ENCODE data around the gene ZDHHC8. TPM values are rescaled to one million over a fixed set of nuclear protein-coding genes. Genes with fewer than 3 reads are reported as not detected.
"Not testable (repeated sequence)": the region's sequence is repeated elsewhere in the genome, so short reads cannot be mapped to it uniquely, and the experiment has no call there.

Gene ZDHHC8
- total RNA-seq, 1 experiment from 2014 or later, result 7.8 TPM

DNA sequence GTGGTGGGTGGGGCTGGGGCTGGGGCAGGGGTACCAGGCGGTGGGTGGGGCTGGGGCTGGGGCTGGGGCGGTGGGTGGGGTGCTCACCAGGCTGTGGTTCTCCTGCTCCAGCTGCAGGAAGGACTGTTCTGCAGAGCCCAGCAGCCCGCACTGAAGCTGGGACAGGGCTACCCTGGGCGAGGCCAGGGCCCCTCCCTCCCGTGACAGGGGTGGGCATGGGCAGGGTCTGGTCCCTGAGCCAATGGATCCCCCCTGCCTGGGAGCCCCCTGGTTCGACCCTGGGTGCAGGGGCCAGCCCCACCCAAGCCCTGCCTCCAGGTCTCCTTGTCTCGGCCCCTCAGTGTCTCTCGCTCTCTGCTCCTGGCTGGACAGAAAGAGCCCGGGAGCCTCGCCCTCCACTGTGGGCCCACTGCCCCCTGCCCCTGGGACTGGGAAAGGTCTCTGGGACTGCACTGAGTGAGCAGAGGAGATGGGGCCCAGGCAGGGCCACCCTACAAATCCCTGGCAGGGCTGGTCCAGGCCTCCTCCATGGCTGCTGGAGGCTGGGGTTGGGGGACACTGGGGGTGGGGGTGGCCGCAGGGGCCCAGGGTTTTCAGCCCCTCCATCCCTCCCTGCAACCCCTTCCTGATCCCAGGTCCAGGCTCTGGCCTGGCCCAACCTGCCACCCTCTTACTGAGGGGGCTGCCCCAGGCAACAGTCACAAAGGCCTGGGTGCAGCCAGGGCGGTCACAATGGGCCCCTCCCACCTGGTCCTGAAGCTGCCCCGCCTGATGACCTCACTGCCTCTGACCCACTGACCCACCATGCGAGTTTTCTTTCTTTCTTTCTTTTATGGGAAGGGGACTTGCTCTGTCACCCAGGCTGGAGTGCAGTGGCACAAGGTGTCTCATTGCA, 19.0 kb downstream of the ZDHHC8 start, which contains the start of gene CCDC188:
Gene CCDC188, minus strand, starts transcription at position 675 of the 895 bp plus-strand sequence. Its CDS starts 69 bp downstream, at position 606.
- no peak for DNase-seq (ENCODE audit: low spot score)
- in situ Hi-C loops (cut with HindIII; ENCODE audit: low sequenced_read_pairs), result no loop called here

DNA sequence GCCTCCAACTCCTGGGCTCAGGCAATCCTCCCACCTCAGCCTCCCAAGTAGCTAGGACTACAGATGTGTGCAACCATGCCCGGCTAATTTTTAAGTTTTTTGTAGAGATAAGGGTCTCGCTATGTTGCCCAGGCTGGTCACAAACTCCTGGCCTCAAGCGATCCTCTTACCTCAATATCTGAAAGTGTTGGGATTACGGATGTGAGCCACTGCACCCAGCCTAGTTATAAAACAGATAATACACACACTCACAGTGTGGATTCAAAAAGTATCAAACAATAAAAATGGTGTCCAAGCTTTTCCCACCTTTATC, 19.6 kb downstream of the ZDHHC8 start:
- in situ Hi-C loops (cut with HindIII; ENCODE audit: low sequenced_read_pairs), result no loop called here
- DNase-seq (ENCODE audit: low spot score), result no peak

DNA sequence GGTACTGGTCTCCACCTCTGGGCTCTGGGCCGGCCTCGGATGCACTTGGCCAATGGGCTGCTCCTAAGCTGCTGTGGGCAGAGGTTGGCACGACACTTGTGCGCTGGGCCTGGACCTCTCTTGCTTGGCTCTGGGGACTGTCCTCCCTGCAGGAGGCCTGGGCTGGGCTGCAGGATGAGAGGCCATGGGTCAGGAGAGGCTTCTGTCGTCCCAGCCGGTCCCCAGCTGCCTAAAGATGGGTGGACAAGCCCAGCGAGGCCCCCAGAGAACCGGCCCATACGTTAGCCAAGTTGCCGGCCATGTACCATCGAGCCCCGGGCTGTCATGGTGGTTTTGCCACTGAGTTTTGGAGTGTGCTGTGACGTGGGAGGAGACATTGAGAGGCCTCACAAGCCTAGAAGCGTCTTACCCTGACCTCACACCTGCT, 20.9 kb downstream of the ZDHHC8 start:
- in situ Hi-C loops (cut with HindIII; ENCODE audit: low sequenced_read_pairs), result no loop called here
- no peak for DNase-seq (ENCODE audit: low spot score)

DNA sequence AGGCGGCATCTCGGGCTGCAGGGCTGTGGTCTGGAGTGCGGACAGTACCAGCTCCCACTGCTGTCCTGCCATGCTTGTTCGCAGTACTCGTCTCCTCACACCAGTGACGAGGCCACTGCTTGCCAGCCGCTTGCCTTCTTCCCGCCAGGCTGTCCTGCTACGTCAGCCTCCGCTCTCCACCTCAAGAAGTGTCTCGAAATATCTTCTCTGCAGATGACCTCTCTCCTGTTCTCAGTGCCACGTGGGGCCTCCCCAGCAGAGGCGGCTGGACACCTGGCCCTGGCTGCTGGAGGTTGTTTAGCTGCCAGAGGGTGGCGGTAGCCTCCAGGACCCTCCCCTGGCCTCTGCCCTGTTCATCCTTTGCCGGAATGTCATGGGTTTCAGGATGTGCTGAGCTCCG, 22.3 kb downstream of the ZDHHC8 start:
- in situ Hi-C loops (cut with HindIII; ENCODE audit: low sequenced_read_pairs), result no loop called here
- DNase-seq (ENCODE audit: low spot score), result peak; percentile 56

DNA sequence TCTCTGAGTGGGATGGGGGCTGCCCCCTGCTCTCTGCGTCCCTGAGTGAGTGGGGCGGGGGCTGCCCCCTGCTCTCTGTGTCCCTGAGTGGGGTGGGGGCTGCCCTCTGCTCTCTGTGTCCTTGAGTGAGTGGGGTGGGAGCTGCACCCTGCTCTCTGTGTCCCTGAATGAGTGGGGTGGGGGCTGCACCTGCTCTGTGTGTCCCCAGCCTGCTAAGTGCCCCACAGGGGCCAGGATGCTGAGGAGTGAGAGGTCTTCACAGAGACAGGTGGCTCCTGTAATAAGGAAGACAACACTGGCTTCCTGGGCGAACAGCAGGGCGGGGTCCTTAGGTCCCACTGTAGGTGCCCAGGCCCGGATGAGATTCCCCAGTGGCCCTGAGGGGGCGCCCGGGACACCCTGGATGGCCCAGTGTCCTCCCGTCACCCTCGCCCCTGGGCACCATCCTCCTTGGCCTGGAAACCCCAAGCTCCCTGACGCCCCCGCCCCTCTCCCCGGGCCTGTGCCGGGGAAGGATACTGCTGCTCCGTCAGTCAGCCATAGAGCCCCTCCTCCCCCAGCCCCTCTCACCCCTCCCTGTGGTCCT, 23.1 kb downstream of the ZDHHC8 start:
- in situ Hi-C loops (cut with HindIII; ENCODE audit: low sequenced_read_pairs), result no loop called here
- DNase-seq (ENCODE audit: low spot score), result no peak

DNA sequence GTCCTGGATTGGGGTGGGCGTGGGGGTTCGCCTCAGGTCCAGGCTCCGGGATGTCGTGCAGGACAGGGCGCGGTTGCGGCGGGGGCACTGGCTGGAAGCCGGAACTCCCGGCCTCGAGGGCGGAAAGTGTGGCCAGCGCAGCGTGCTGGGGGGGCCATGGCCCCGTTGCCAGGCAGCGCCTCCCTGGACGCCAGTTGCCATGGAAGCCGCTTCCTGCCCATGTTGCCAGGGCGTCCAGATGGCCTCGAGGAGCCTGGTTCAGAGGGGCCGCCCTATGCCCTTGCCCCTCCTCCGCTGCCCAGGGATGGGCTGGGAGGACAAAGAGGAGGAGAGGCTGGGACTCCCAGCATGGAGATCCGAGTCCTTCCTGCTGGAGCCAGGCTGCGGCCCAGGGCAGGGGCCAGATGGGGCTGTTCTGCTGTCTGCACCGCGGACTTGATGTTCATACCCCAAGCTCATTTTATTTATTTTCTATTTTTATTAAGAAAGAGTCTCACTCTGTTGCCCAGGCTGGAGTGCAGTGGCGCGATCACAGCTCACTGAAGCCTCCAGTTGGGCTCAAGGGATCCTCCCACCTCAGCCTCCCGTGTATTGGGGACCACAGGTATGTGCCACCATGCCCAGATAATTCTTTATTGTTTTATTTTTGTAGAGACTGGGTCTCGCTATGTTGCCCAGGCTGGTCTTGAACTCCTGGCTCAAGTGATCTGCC, 23.9 kb downstream of the ZDHHC8 start:
- DNase-seq (ENCODE audit: low spot score), result peak; percentile 89
- in situ Hi-C loops (cut with HindIII; ENCODE audit: low sequenced_read_pairs), result no loop called here

DNA sequence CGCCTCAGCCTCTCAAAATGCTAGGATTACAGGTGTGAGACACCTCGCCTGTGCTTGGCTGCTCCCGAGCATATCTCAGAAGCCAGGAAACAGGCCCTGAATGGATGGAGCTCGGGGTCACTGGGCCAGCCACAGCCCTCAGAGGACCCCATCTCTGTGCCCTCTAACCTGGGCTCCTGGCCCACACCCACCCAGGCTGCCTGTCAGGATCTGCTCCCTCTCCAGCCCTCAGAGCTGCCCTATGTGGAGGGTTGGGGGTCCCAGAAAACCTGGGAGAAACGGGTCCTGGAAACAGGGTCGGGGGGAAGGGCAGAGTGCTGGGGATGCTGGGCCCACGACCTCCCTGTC, 24.4 kb downstream of the ZDHHC8 start:
- no peak for DNase-seq (ENCODE audit: low spot score)
- in situ Hi-C loops (cut with HindIII; ENCODE audit: low sequenced_read_pairs), result no loop called here

DNA sequence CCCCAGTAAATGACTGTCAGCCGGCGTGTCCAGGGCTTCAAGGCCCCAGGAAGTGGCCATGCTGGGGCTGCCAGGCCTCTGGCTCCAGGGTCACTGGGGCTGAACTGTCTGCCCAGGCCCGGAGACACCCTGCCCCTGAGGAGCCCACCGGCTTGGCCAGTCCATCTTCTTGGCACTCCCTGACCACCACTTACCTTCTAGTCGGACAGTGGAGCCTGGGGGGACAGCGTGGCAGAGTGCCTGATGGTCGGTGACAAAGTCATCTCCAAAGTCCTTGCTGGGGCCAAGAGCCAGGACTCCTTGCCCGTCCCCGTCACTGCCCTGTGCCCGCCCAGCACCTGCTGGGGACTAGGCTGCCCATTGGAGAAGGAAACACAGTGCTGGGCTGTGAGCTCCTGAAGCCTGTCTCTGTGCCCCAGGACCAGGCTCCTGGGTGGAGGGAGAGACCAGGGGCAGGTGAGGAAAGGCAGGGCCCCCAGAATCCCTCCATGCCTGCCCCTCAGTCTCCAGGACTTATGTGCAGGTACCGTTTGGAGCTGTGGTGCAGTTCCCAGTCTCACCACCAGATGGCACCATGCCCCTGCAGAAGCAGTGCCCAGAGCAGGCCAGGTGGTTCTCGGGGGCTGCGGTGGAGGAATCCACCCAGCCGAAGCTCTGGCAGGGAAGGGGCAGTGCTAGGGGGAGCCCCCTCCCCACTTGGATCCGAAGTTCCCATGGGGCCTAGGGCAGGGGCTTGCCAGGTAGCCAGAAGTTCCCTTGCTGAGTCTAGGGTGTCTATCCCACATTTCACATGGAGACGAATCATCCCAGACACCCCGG, 25.2 kb downstream of the ZDHHC8 start:
- peak; percentile 92 for DNase-seq (ENCODE audit: low spot score)
- in situ Hi-C loops (cut with HindIII; ENCODE audit: low sequenced_read_pairs), result no loop called here

DNA sequence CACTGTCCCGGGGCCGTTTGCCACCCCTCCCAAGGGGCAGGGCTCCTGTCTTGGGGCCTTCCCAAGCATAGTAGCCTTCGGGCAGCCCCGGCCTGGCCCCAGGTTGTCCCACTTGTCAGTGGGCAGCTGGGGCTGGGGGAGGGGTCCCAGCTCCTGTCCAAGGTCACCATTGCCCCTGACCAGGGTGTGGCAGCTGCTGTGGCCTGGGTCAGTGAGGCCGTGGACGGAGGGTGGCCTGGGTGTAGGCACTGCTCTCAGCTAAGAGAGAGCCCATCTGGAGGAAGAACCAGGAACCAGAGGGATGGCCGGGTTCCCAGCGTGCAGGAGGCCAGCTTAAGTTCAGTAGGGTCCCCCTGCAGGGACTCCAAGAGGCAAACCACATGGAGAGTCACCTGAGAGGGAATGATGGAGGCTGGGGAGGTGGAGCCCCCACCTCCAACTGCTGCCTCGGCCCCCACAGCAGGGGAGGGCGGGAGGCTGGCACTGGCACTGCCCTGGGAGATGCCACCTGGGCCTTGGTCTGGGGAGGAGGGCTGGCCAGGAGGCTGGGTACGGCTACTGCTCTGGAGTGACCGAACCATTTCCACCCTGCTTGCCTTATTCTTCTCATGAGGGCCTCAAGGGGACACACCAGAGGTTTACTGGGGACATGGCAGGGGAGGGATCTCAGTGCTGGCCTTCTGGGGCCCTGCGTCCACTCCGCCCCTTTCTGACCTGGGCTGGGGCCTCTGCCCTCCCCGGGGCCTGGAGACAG, 26.0 kb downstream of the ZDHHC8 start:
- no peak for DNase-seq (ENCODE audit: low spot score)
- in situ Hi-C loops (cut with HindIII; ENCODE audit: low sequenced_read_pairs), result no loop called here

DNA sequence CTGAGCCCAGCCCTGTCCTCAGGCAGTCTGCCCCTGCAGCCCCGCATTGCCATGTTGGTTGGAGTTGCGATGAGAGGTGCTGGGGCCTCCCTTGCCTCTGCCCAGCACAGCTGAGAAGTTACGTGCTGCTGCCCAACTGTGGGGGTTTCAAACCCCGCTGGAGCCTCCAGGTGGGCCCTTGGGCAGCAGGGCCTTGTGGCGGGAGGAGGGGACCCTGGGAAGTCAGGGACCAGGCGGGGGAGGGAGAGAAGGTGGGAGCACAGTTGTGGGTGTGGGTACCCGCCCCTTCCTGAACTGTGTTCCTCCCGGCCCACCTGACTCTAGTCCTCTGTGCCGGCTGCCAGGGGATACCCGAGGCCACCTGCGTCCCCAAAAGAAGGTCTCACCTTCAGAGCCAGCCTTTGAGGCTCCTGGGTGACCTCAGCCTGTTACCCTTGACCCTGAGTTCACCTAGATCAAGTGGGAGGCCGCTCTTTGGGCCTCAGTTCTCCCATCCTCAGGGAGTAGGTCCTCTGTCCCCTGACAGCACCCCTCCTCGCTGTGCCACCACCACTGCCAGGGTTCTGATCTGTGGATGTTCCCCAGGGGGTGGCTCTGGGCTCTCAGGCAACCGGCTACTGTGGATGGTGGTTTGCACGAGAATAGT, 26.9 kb downstream of the ZDHHC8 start:
- no peak for DNase-seq (ENCODE audit: low spot score)
- in situ Hi-C loops (cut with HindIII; ENCODE audit: low sequenced_read_pairs), result no loop called here

DNA sequence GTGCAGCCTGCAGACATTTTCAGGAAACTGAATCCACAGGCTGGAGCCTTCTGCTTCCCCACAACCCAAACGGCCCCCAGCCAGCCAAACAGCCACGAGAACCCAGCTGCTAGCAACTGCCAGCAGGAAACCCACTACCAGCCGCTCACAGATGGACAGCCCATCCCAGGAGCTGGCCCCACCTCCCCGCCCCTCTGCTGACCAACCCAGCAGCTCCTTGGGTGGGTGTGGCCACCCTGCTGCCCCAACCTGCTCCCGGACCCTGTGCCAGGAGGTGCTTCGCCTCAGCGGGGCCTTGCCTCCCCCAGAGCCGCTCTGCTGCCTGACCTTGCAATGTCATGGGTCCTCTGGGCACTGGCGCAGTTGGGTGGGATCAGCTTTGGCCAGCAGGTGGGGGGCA, 27.5 kb downstream of the ZDHHC8 start:
- in situ Hi-C loops (cut with HindIII; ENCODE audit: low sequenced_read_pairs), result no loop called here
- DNase-seq (ENCODE audit: low spot score), result peak; percentile 38

DNA sequence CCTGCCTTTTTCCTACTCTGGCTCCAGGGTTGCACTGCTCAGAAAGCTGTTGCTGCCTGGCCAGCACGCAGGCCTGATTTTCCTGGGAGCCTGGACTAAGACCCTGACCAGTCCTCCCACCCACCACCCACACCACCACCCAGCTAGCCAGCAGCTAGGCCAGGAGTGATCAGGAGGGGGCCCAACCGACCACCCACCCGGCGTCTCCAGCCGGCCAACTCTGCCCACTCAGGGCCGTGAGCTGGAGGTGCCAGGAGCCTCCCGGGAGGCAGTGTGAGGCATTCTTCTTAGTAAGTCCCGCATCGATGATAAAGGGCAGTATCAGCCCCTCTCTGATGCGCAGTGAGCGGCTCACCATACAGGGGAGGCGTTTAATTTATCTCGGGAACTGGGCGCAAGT, 27.9 kb downstream of the ZDHHC8 start:
- in situ Hi-C loops (cut with HindIII; ENCODE audit: low sequenced_read_pairs), result not testable (repeated sequence)
- peak; percentile 43 for DNase-seq (ENCODE audit: low spot score)

DNA sequence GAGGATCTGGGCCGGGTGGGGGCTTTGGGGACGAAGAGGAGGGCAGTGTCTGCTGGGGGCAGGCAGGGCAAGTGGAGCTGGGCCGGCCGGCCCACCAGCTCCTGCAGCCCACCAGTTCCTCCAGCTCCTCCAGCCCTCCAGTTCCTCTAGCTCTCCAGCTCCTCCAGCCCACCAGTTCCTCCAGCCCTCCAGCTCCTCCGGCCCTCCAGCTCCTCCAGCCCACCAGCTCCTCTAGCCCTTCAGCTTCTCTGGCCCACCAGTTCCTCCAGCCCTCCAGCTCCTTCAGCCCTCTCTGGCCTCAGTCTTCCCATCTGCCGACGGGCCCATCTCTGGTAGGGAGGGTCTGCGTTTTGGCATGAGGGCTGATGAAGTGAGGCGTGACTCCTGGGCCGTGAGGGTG, 28.4 kb downstream of the ZDHHC8 start:
- DNase-seq (ENCODE audit: low spot score), result no peak
- in situ Hi-C loops (cut with HindIII; ENCODE audit: low sequenced_read_pairs), result no loop called here

DNA sequence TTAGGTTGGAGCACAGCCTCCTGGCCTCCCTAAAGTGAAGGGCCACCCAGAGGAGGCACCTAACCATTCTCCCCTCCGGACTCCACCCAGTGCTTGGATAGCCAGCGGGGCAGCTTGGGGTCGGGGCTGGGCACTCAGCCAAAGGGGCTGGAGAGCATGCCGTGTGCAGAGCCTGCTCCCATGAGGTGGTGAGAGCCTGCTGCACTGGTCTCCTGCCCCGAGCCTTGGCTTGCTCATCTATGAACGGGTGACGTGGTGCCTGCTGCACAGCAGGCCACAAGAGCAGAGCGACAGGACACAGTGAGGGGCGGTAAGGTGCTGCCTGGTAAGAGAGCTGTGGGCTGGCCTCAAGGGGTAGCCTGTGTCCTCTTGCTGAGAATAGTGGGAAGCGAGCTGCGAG, 33.3 kb downstream of the ZDHHC8 start:
- no peak for DNase-seq (ENCODE audit: low spot score)
- in situ Hi-C loops (cut with HindIII; ENCODE audit: low sequenced_read_pairs), result no loop called here

DNA sequence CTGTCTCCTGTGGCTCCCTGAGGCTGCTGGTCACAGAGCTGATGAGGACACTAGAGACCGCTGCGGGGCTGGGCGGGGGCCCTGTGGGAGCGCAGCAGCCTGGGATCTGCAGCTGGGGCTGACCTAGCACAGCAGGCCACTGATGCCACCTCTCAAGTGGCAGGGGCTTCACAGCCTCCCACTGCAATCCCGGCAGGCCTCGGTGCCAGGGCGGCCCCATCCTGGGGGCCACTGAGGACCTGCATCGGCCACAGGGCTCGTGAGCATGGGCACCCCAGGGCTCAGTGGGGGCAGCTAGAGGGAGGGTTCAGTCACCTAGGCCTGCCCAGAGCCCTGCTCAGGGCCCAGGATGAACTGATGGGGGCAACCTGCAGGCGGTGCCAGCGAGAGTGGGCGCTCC, 33.8 kb downstream of the ZDHHC8 start:
- in situ Hi-C loops (cut with HindIII; ENCODE audit: low sequenced_read_pairs), result no loop called here
- no peak for DNase-seq (ENCODE audit: low spot score)

DNA sequence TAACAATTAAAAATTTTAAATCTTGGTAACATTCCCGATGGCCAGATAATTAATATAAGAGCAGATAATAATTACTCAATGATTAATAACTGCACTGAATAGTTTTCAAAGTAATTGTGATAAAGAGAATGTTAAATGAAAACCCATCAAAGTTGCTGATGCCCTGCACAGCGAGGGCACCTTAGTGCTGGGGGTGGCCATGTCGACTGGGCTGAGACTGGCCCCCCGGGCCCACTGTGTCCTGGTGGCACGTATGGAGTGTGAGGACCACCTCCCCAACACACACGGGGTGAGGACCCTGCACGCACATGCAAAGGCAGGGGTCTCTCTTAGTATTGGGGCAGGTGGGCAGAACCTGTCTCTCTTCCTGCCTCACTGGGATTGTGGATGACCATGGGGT, 34.3 kb downstream of the ZDHHC8 start:
- DNase-seq (ENCODE audit: low spot score), result no peak
- in situ Hi-C loops (cut with HindIII; ENCODE audit: low sequenced_read_pairs), result no loop called here

DNA sequence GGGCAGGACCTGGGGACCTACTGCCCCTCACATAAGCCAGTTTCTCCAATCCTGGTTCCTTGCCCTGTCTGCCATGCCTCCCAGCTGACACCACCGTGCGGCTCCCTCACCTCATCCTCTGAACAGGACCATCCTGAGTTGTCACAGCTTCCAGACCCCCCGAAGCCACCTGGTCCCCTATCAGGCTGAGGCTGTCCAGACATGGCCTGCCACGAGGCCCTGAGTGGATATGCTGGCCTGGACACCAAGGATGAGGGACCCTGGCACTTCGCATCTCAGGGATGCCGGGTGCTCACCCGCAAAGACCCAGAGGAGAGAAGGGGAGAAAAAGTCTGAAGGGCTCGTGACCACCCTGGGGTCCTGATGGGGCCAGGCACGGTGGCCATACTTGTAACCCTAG, 35.1 kb downstream of the ZDHHC8 start:
- no peak for DNase-seq (ENCODE audit: low spot score)
- in situ Hi-C loops (cut with HindIII; ENCODE audit: low sequenced_read_pairs), result no loop called here

DNA sequence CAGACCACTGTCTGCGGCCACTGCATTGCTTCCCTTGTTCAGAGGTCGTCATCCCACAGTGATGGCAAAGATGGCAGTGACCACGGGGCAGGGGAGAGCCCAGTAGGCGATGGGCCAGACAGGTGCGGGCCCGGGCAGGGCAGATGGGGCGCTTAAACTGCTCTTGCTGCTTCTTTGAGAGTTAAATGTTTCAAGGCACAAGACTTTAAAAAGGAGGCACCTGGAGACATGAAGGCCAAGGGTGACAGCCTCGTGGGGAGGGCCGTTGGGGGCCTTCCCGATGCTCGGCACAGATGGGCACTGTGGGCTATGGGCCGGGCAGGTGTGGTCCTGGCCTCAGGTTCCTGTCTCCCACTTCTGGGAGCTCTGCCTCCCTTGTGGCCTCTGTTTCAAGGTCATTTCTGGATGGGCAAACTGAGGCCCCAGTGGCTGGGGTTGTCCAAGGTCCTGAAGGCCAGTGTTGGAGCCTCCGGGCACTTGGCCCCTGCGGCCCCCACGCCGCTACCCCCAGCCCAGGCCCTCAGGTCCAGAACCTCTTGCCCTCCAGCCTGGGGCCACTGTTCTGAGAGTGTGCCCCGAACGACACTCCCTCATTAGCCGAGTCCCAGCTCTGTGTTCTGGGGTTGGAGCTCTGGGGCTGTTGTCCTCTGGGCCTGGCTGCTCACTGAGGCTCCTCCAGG, 36.2 kb downstream of the ZDHHC8 start:
- in situ Hi-C loops (cut with HindIII; ENCODE audit: low sequenced_read_pairs), result no loop called here
- no peak for DNase-seq (ENCODE audit: low spot score)
